Vagina (tissue), 2 donors: ENCODE results near the gene SC5D. TPM values are rescaled to one million over a fixed set of nuclear protein-coding genes. Genes with fewer than 3 reads are reported as not detected.

Source experiments
- DNase-seq, 2 donors: peaks; one replicate each; pipeline ENCODE4 v3.0.0-alpha.2; 2017; ENCODE audit errors: extremely low spot score in 2 of 2
- H3K27ac ChIP-seq: fragments of 200-600 bp; sonication (generic); one replicate; pipeline ENCODE4 v1.5.1; 2019
- H3K27me3 ChIP-seq: fragments of 200-600 bp; sonication (generic); one replicate; pipeline ENCODE4 v1.5.1; 2019
- H3K36me3 ChIP-seq, 2 donors: fragments of 200-600 bp; sonication (generic); one replicate each; pipeline ENCODE4 v1.5.1; 2017 to 2019
- H3K4me1 ChIP-seq: fragments of 200-600 bp; sonication (generic); one replicate; pipeline ENCODE4 v1.5.1; 2019
- H3K4me3 ChIP-seq, 2 donors: fragments of 200-600 bp; sonication (generic); 1 replicate in 1 of 2; 2 replicates in 1 of 2; pipeline ENCODE4 v1.5.1; 2016 to 2019
- H3K9me3 ChIP-seq: fragments of 200-600 bp; sonication (generic); one replicate; pipeline ENCODE4 v1.5.1; 2019
- POLR2A ChIP-seq, 2 donors: fragments of 450-650 bp; IDR thresholded peaks; one replicate each; pipeline ENCODE4 v1.6.1; 2017; ENCODE audit warnings: antibody characterized with exemption in 2 of 2, mild to moderate bottlenecking in 2 of 2, moderate library complexity in 2 of 2
- POLR2AphosphoS5 ChIP-seq, 2 donors: sonication (generic); formaldehyde crosslinking; IDR thresholded peaks; one replicate each; pipeline ENCODE4 v1.9.0; 2017; ENCODE audit warnings: antibody characterized with exemption in 2 of 2, mild to moderate bottlenecking in 2 of 2, low read depth in 1 of 2; ENCODE audit not compliant: insufficient read depth in 1 of 2
- intact Hi-C: fragments of 100-400 bp; cut with DNase I; formaldehyde crosslinking; loops from one replicate; pipeline ENCODE4 v1.15.1; 2023
- total RNA-seq: library from RNA; depleted of rRNA; stranded (reverse); fragments of >200 nt; gene quantifications from one replicate; pipeline ENCODE4 v1.2.3, GENCODE V29; 2016
- TF ChIP-seq, protein P1 (sequence below), 3 experiments: fragments of 450-650 bp in 2 of 3; fragments of 200-600 bp in 1 of 3; sonication (generic) in 1 of 3; IDR thresholded peaks; one replicate each; pipeline ENCODE4 v1.5.1; 2017 to 2019; ENCODE audit warnings: antibody characterized with exemption in 3 of 3, mild to moderate bottlenecking in 2 of 3, moderate library complexity in 2 of 3

The SC5D gene
- total RNA-seq, 1 donor from 2014 or later: 86.7 TPM

DNA sequence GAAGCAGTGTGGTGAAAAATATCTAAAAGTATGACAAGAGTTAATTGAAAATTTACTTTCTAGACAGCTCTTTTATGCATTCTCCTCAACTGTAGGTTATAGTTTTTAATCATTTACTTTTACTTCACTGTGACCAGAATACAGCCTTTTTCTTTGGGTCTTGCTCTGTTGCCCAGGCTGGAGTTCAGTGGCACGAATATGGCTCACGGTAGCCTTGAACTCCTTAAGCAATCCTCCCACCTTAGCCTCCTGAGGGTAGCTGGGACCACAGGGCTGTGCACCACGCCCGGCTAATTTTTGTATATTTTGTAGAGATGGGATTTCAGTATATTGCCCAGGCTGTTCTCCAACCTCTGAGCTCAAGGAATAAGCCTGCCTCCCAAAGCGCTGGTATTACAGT, 5.3 kb downstream of the SC5D start:
- intact Hi-C loops: no loop called here
- no peaks in the 10 kb centered on the region for H3K9me3 ChIP-seq
- TF ChIP-seq POLR2AphosphoS5 (IDR thresholded peaks at IDR 0.05; ENCODE audit: insufficient read depth in 1 of 2, low read depth in 1 of 2): no peak
- no peak for TF ChIP-seq POLR2A (IDR thresholded peaks at IDR 0.05)
- TF ChIP-seq, protein P1, sequence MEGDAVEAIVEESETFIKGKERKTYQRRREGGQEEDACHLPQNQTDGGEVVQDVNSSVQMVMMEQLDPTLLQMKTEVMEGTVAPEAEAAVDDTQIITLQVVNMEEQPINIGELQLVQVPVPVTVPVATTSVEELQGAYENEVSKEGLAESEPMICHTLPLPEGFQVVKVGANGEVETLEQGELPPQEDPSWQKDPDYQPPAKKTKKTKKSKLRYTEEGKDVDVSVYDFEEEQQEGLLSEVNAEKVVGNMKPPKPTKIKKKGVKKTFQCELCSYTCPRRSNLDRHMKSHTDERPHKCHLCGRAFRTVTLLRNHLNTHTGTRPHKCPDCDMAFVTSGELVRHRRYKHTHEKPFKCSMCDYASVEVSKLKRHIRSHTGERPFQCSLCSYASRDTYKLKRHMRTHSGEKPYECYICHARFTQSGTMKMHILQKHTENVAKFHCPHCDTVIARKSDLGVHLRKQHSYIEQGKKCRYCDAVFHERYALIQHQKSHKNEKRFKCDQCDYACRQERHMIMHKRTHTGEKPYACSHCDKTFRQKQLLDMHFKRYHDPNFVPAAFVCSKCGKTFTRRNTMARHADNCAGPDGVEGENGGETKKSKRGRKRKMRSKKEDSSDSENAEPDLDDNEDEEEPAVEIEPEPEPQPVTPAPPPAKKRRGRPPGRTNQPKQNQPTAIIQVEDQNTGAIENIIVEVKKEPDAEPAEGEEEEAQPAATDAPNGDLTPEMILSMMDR (IDR thresholded peaks at IDR 0.05): no peak

DNA sequence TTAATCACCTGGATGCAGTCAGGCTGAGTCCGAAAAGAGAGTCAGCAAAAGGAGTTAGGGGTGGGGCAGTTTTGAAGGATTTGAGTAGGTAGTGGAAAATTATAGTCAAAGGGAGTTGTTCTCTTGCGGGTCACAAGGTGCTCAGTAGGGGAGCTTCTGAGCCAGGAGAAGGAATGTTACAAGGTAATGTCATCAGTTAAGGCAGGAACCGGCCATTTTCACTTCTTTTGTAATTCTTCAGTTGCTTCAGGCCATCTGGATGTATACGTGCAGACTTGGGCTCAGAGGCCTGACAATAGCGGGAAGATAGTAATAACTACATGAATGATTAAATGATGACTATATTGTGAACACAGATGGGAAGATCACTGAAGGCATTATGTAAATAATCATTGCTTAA, 6.2 kb downstream of the SC5D start:
- H3K36me3 ChIP-seq: no peaks in the 10 kb centered on the region
- no peak overlapping the region for H3K4me3 ChIP-seq
- intact Hi-C loops: no loop called here
- peaks cover 30% of the 10 kb centered on the region for H3K4me1 ChIP-seq
- TF ChIP-seq, protein P1 (IDR thresholded peaks at IDR 0.05): no peak
- TF ChIP-seq POLR2AphosphoS5 (IDR thresholded peaks at IDR 0.05; ENCODE audit: insufficient read depth in 1 of 2, low read depth in 1 of 2): no peak
- TF ChIP-seq POLR2A (IDR thresholded peaks at IDR 0.05): no peak
- no peaks in the 10 kb centered on the region for H3K9me3 ChIP-seq
- H3K27ac ChIP-seq: no peak overlapping the region
- no peak for DNase-seq
- no peaks in the 10 kb centered on the region for H3K27me3 ChIP-seq

More for the DNA sequence above, 5.3 kb downstream of the SC5D start:
- H3K36me3 ChIP-seq: no peaks in the 10 kb centered on the region
- no peak overlapping the region for H3K4me3 ChIP-seq
- peaks cover 35% of the 10 kb centered on the region for H3K4me1 ChIP-seq
- no peaks in the 10 kb centered on the region for H3K27me3 ChIP-seq
- DNase-seq: no peak
- H3K27ac ChIP-seq: no peak overlapping the region

DNA sequence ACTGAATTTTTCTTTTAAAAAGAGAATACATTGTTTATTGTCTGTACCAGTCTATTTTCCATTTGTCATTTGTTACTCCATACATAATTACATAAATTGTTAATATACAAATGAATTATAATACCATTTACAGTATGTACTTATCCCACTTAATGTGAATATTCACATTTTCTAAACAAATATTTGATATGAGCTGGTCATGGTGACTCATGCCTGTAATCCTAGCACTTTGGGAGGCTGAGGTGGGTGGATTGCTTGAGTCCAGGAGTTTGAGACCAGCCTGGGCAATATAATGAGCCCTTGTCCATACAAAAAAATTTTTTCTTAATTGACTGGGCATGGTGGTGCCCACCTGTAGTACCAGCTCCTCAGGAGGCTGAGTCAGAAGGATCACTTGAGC, 6.8 kb downstream of the SC5D start:
- intact Hi-C loops: no loop called here
- Histone ChIP-seq H3K36me3 (peaks cover 0 to 6% of the 10 kb centered on the region in 2 donors), H3K27ac (no peak overlapping the region), H3K27me3 (no peaks in the 10 kb centered on the region), H3K9me3 (no peaks in the 10 kb centered on the region), H3K4me3 (no peak overlapping the region), H3K4me1 (peaks cover 24% of the 10 kb centered on the region)
- DNase-seq: no peak
- TF ChIP-seq, protein P1 (IDR thresholded peaks at IDR 0.05): no peak
- no peak for TF ChIP-seq POLR2A (IDR thresholded peaks at IDR 0.05)
- no peak for TF ChIP-seq POLR2AphosphoS5 (IDR thresholded peaks at IDR 0.05; ENCODE audit: insufficient read depth in 1 of 2, low read depth in 1 of 2)

DNA sequence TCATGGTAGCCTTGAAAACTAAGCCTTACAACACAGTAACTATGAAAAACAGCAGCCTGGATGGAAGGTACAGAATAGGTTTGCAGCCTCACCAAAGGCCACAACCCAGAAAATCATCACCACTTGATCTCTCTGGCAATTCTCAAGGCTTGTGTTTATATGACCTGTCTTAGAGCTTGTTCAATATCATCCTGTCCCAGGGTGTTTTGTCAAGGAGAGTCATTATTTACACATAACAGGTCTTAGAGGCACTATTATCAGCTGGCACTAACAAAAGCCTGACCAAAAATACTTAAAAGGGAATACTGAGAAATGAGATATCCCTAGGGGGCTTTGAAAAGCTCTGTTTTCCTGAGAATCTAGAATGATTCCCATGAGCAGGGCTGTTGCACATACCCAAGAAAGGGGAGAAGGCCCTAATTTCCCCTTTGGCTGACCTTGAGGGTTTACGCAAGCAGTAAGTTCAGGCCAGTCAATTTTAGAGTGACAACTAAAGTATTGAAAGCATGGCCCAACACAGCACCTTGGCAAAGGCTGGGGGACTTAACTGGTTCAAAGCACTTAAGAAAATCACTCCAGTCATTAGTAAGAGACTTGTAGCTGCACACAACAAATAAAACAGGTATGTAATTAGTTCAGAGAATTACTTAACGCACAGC, 7.9 kb downstream of the SC5D start:
- DNase-seq: no peak
- no peak overlapping the region for H3K27ac ChIP-seq
- H3K4me1 ChIP-seq: peaks cover 20% of the 10 kb centered on the region
- intact Hi-C loops: no loop called here
- no peaks in the 10 kb centered on the region for H3K9me3 ChIP-seq
- TF ChIP-seq POLR2A (IDR thresholded peaks at IDR 0.05): no peak
- TF ChIP-seq, protein P1 (IDR thresholded peaks at IDR 0.05): no peak
- no peak for TF ChIP-seq POLR2AphosphoS5 (IDR thresholded peaks at IDR 0.05; ENCODE audit: insufficient read depth in 1 of 2, low read depth in 1 of 2)
- peaks cover 0 to 16% of the 10 kb centered on the region in 2 donors for H3K36me3 ChIP-seq
- no peak overlapping the region for H3K4me3 ChIP-seq
- no peaks in the 10 kb centered on the region for H3K27me3 ChIP-seq

DNA sequence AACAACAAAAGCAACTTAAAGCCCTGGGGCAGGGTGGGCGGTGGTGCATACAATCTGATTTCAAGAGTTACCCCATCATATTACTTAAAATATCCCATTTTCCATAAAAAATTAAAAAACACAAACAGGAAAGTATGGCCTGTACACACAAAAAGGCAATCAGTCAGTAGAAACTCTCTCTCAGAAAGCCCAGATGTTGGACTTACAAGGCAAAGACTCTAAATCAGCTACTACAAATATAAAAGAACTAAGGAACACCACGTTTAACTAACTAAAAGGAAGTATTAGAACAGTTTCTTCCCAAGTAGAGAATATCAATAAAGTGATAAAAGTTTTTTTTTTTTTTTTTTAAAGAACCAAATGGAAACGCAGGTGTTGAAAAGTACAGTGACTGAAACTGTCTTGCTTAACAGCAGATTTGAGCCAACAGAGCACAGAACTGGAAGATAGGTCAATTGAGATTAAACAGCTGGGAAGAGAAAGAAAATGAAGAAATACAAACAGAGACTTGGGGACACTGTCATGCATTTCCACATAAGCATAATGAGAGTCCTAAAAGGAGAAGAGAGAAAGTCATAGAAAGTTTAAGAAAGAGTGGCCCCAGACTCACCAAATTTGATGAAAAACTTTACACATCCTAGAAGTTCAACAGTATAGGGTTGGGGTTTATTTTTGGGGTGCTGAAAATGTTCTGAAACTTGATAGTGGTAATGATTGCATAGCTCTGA, 8.6 kb downstream of the SC5D start:
- intact Hi-C loops: no loop called here
- Histone ChIP-seq H3K9me3 (no peaks in the 10 kb centered on the region), H3K27ac (no peak overlapping the region), H3K4me3 (no peak overlapping the region), H3K36me3 (peaks cover 0 to 23% of the 10 kb centered on the region in 2 donors), H3K4me1 (peaks cover 13% of the 10 kb centered on the region), H3K27me3 (no peaks in the 10 kb centered on the region)
- DNase-seq: no peak
- no peak for TF ChIP-seq POLR2A (IDR thresholded peaks at IDR 0.05)
- TF ChIP-seq POLR2AphosphoS5 (IDR thresholded peaks at IDR 0.05; ENCODE audit: insufficient read depth in 1 of 2, low read depth in 1 of 2): no peak
- TF ChIP-seq, protein P1 (IDR thresholded peaks at IDR 0.05): no peak
